NCI-H446 treated with DMSO at 0.1 percent for 48 hours (cell line): ENCODE data around the gene IGF1R.

Experiments used
- DNase-seq: peaks from one replicate; lab custom pipeline; 2025; lab: John Stamatoyannopoulos, UW

Gene IGF1R

GRCh38 chr15:98725874-98726273, 77.5 kb downstream of the IGF1R start:
- no peak for DNase-seq

GRCh38 chr15:98727115-98728040, 79.0 kb downstream of the IGF1R start:
- no peak for DNase-seq

GRCh38 chr15:98728082-98728810, 79.9 kb downstream of the IGF1R start:
- DNase-seq, result no peak

- DNase-seq, result no peak
Observed at GRCh38 chr15:98728811-98729160, 80.4 kb downstream of the IGF1R start.

GRCh38 chr15:98729446-98730042, 81.2 kb downstream of the IGF1R start:
- no peak for DNase-seq

- no peak for DNase-seq
Observed at GRCh38 chr15:98730860-98731711, 82.7 kb downstream of the IGF1R start.

GRCh38 chr15:98731712-98732450, 83.5 kb downstream of the IGF1R start:
- no peak for DNase-seq

GRCh38 chr15:98733098-98733497, 84.8 kb downstream of the IGF1R start:
- no peak for DNase-seq

- no peak for DNase-seq
Observed at GRCh38 chr15:98734466-98735199, 86.3 kb downstream of the IGF1R start.

GRCh38 chr15:98735304-98735703, 87.0 kb downstream of the IGF1R start:
- DNase-seq, result no peak

GRCh38 chr15:98735895-98736617, 87.7 kb downstream of the IGF1R start:
- no peak for DNase-seq

GRCh38 chr15:98737159-98737558, 88.8 kb downstream of the IGF1R start:
- no peak for DNase-seq

GRCh38 chr15:98737721-98738120, 89.4 kb downstream of the IGF1R start:
- DNase-seq, result no peak

GRCh38 chr15:98738689-98739401, 90.5 kb downstream of the IGF1R start:
- no peak for DNase-seq

- DNase-seq, result no peak
Observed at GRCh38 chr15:98740295-98740694, 92.0 kb downstream of the IGF1R start.

- no peak for DNase-seq
Observed at GRCh38 chr15:98740963-98741362, 92.6 kb downstream of the IGF1R start.

GRCh38 chr15:98743177-98743576, 94.8 kb downstream of the IGF1R start:
- no peak for DNase-seq

- peak; percentile 16 for DNase-seq
Observed at GRCh38 chr15:98744506-98744905, 96.2 kb downstream of the IGF1R start.

GRCh38 chr15:98745179-98745578, 96.8 kb downstream of the IGF1R start:
- DNase-seq, result no peak
